Panc1 (cell line): ENCODE results near the gene MTFR1L. TPM values are rescaled to one million over a fixed set of nuclear protein-coding genes. Genes with fewer than 3 reads are reported as not detected.

Source experiments
- ATAC-seq: fragments of 200-7000 bp; cut with Tn5 transposase; 2 replicates; pipeline ENCODE4 v1.9.1; 2020; ENCODE audit warnings: mild to moderate bottlenecking, moderate library complexity
- BruUV-seq: library from RNA; stranded (reverse); fragments of 400-500 nt; replicated peaks from 2 replicates; lab custom pipeline; 2021; lab: Mats Ljungman, UMichigan
- CTCF ChIA-PET: fragments of 300-600 bp; sonication (Branson Sonifier 250); formaldehyde crosslinking; loops from one replicate; lab custom pipeline; 2022; ENCODE audit warnings: antibody characterized with exemption; lab: Charles Lee
- POLR2A ChIA-PET: fragments of 300-600 bp; sonication (Branson Sonifier 250); formaldehyde crosslinking; loops from one replicate; lab custom pipeline; 2022; ENCODE audit warnings: antibody characterized with exemption; lab: Charles Lee
- DNase-seq: peaks from one replicate; pipeline ENCODE4 v3.0.0-alpha.2; 2010; ENCODE audit warnings: low read depth, low spot score
- H3K27ac ChIP-seq: 2 replicates; pipeline ENCODE4 v1.5.1; 2011; ENCODE audit warnings: mild to moderate bottlenecking, low read length, inconsistent platforms
- H3K27me3 ChIP-seq: fragments of 200-500 bp; sonication (Bioruptor generic); 2 replicates; pipeline ENCODE4 v1.6.0; 2014; ENCODE audit warnings: low read length, inconsistent platforms; ENCODE audit not compliant: control insufficient read depth, insufficient read depth
- H3K36me3 ChIP-seq: fragments of 200-500 bp; sonication (Bioruptor generic); 2 replicates; pipeline ENCODE4 v1.5.1; 2014; ENCODE audit warnings: inconsistent platforms, mild to moderate bottlenecking, low read length, moderate library complexity; ENCODE audit not compliant: control insufficient read depth, insufficient read depth
- H3K4me1 ChIP-seq: 2 replicates; pipeline ENCODE4 v1.5.1; 2011; ENCODE audit warnings: inconsistent platforms, mild to moderate bottlenecking, low read length, moderate library complexity; ENCODE audit not compliant: control insufficient read depth, insufficient read depth
- H3K4me3 ChIP-seq, 2 experiments: 2 replicates each; pipeline ENCODE4 v1.5.1; 2011 to 2012; ENCODE audit warnings: low read depth in 2 of 2, low read length in 2 of 2, mild to moderate bottlenecking in 2 of 2, inconsistent platforms in 1 of 2, moderate library complexity in 1 of 2
- H3K9me3 ChIP-seq: fragments of 200-500 bp; sonication (Bioruptor generic); 2 replicates; pipeline ENCODE4 v1.5.1; 2014; ENCODE audit warnings: low read depth, mild to moderate bottlenecking, inconsistent platforms, low read length, moderate library complexity; ENCODE audit not compliant: control insufficient read depth, insufficient read depth
- CTCF ChIP-seq: fragments of 450-650 bp; IDR thresholded peaks from 2 replicates; pipeline ENCODE4 v1.5.1; 2017; ENCODE audit warnings: mild to moderate bottlenecking
- POLR2AphosphoS5 ChIP-seq: IDR thresholded peaks from 2 replicates; pipeline ENCODE4 v1.6.1; 2012; ENCODE audit warnings: mild to moderate bottlenecking, low read depth, low read length, moderate library complexity
- SIN3A ChIP-seq: IDR thresholded peaks from 2 replicates; pipeline ENCODE4 v1.6.1; 2012; ENCODE audit warnings: low read depth, mild to moderate bottlenecking, low read length, moderate library complexity, borderline replicate concordance; ENCODE audit not compliant: insufficient read depth
- TCF7L2 ChIP-seq: IDR thresholded peaks from 2 replicates; pipeline ENCODE4 v1.6.1; 2011; ENCODE audit warnings: mild to moderate bottlenecking, low read depth, low read length, inconsistent platforms
- in situ Hi-C: cut with HindIII; loops from 2 replicates; pipeline ENCODE4 v1.10.0; 2016; ENCODE audit warnings: low sequenced_read_pairs, low pct_unique_long_range_greater_than_20kb
- intact Hi-C: fragments of 100-400 bp; cut with micrococcal nuclease; formaldehyde crosslinking; loops from one replicate; pipeline ENCODE4 v1.10.0; 2022; ENCODE audit not compliant: unreplicated experiment
- total RNA-seq: library from RNA; stranded (reverse); gene quantifications from one replicate; pipeline ENCODE4 v1.2.1, GENCODE V29; 2021; ENCODE audit not compliant: unreplicated experiment
- TF ChIP-seq, protein P1 (sequence below), 2 experiments: IDR thresholded peaks; 2 replicates each; pipeline ENCODE4 v1.6.1; 2011 to 2012; ENCODE audit warnings: low read depth in 2 of 2, control low read depth in 1 of 2, low read length in 1 of 2, mild to moderate bottlenecking in 1 of 2, moderate library complexity in 1 of 2; ENCODE audit not compliant: insufficient read depth in 1 of 2

The MTFR1L gene
- total RNA-seq, 1 experiment from 2014 or later = 68.5 TPM

- POLR2A ChIA-PET = interaction anchor here (0.6 kb wide), 1 partner anchor 851 kb away, joined by 4 read pairs; no protein-coding TSS in a partner anchor
- in situ Hi-C loops = no loop called here
- no TSS peak for BruUV-seq
Observed at GRCh38 chr1:25878690-25879089, 58.9 kb downstream of the MTFR1L start.

GRCh38 chr1:25879675-25880074, 59.9 kb downstream of the MTFR1L start:
- H3K27me3 ChIP-seq = no peaks in the 10 kb centered on the region
- CTCF ChIA-PET = no interaction called here
- H3K27ac ChIP-seq = peak overlapping the region; percentile 6; the same call in 1 of the 2 replicates
- intact Hi-C loops = no loop called here
- ATAC-seq = no peak
- in situ Hi-C loops = no loop called here
- BruUV-seq = no TSS peak
- TF ChIP-seq, protein P1, sequence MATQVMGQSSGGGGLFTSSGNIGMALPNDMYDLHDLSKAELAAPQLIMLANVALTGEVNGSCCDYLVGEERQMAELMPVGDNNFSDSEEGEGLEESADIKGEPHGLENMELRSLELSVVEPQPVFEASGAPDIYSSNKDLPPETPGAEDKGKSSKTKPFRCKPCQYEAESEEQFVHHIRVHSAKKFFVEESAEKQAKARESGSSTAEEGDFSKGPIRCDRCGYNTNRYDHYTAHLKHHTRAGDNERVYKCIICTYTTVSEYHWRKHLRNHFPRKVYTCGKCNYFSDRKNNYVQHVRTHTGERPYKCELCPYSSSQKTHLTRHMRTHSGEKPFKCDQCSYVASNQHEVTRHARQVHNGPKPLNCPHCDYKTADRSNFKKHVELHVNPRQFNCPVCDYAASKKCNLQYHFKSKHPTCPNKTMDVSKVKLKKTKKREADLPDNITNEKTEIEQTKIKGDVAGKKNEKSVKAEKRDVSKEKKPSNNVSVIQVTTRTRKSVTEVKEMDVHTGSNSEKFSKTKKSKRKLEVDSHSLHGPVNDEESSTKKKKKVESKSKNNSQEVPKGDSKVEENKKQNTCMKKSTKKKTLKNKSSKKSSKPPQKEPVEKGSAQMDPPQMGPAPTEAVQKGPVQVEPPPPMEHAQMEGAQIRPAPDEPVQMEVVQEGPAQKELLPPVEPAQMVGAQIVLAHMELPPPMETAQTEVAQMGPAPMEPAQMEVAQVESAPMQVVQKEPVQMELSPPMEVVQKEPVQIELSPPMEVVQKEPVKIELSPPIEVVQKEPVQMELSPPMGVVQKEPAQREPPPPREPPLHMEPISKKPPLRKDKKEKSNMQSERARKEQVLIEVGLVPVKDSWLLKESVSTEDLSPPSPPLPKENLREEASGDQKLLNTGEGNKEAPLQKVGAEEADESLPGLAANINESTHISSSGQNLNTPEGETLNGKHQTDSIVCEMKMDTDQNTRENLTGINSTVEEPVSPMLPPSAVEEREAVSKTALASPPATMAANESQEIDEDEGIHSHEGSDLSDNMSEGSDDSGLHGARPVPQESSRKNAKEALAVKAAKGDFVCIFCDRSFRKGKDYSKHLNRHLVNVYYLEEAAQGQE (IDR thresholded peaks at IDR 0.05; ENCODE audit: insufficient read depth in 1 of 2, low read depth in 2 of 2, low read length in 1 of 2) = no peak
- TF ChIP-seq TCF7L2 = no peak
- TF ChIP-seq POLR2AphosphoS5 = no peak
- TF ChIP-seq SIN3A = no peak
- TF ChIP-seq CTCF = no peak
- DNase-seq = no peak
- POLR2A ChIA-PET = no interaction called here
- no peaks in the 10 kb centered on the region; the same call in 1 of the 2 replicates for H3K36me3 ChIP-seq
- H3K9me3 ChIP-seq = no peaks in the 10 kb centered on the region
- peaks cover 14% of the 10 kb centered on the region for H3K4me1 ChIP-seq
- no peak overlapping the region for H3K4me3 ChIP-seq

More at GRCh38 chr1:25878690-25879089, 58.9 kb downstream of the MTFR1L start:
- CTCF ChIA-PET = no interaction called here
- H3K4me1 ChIP-seq = peaks cover 20% of the 10 kb centered on the region
- intact Hi-C loops = no loop called here
- no peaks in the 10 kb centered on the region for H3K9me3 ChIP-seq
- no peak for ATAC-seq
- no peak overlapping the region for H3K27ac ChIP-seq
- TF ChIP-seq, protein P1 (IDR thresholded peaks at IDR 0.05; ENCODE audit: insufficient read depth in 1 of 2, low read depth in 2 of 2, low read length in 1 of 2) = no peak
- TF ChIP-seq POLR2AphosphoS5 = no peak
- no peak for TF ChIP-seq CTCF
- no peak for TF ChIP-seq TCF7L2
- TF ChIP-seq SIN3A = no peak
- no peaks in the 10 kb centered on the region for H3K27me3 ChIP-seq
- no peak for DNase-seq
- no peaks in the 10 kb centered on the region; the same call in 1 of the 2 replicates for H3K36me3 ChIP-seq
- H3K4me3 ChIP-seq = no peak overlapping the region
